Measurements from ENCODE around the gene STARD5.

STARD5 gene

DNA sequence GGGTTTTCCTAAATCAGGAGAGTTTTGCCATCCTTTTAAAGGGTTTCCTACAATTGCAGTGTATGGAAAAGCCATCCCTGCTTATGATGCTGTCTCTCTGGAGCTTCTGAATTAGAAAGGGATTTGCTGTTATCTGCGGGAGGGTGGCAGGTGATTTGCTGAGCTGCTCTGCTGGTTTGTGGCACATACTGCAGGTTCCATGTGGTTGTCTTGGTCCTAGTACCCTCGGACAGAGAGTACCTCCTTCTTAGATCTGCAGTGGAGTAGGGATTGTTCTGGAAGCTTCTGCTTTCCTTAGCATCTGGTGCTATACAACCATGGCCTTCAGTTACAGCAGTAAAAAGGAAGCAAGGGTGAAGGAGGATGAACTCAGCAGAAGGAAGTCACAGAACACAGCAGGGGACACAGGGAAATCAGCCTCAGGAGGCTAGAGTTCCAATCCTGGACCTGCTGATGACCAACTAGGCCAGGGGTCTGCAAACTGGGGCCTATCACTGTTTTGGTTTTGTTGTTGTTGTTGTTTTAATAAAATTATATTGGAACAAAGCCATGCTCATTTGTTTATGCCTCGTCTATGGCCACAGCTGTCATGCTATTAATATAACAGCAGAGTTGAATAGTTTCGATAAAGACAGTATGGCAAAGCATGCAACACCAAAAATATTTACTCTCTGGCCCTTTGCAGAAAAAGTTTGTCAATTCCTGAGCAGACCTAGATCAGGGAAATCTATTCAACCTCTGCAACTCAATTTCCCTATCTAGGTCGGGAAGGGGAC lies 39.5 kb downstream of the STARD5 start:
- DNase-seq: no peak
- no peaks in the 10 kb centered on the region for H3K9me3 ChIP-seq
- no peaks in the 10 kb centered on the region for H3K4me1 ChIP-seq
- no peak overlapping the region for H3K4me3 ChIP-seq (ENCODE audit: low read depth, low read length)
- H3K36me3 ChIP-seq: no peaks in the 10 kb centered on the region
- H3K27me3 ChIP-seq: no peaks in the 10 kb centered on the region
- TF ChIP-seq, protein P1, sequence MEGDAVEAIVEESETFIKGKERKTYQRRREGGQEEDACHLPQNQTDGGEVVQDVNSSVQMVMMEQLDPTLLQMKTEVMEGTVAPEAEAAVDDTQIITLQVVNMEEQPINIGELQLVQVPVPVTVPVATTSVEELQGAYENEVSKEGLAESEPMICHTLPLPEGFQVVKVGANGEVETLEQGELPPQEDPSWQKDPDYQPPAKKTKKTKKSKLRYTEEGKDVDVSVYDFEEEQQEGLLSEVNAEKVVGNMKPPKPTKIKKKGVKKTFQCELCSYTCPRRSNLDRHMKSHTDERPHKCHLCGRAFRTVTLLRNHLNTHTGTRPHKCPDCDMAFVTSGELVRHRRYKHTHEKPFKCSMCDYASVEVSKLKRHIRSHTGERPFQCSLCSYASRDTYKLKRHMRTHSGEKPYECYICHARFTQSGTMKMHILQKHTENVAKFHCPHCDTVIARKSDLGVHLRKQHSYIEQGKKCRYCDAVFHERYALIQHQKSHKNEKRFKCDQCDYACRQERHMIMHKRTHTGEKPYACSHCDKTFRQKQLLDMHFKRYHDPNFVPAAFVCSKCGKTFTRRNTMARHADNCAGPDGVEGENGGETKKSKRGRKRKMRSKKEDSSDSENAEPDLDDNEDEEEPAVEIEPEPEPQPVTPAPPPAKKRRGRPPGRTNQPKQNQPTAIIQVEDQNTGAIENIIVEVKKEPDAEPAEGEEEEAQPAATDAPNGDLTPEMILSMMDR (IDR thresholded peaks at IDR 0.05; ENCODE audit: low read depth, low read length): no peak

GRCh38 chr15:81282911-81283310 lies 41.0 kb downstream of the STARD5 start:
- Histone ChIP-seq H3K27me3 (no peaks in the 10 kb centered on the region), H3K4me1 (no peaks in the 10 kb centered on the region), H3K4me3 (ENCODE audit: low read depth, low read length) (no peak overlapping the region), H3K9me3 (no peaks in the 10 kb centered on the region), H3K36me3 (no peaks in the 10 kb centered on the region)
- TF ChIP-seq, protein P1 (IDR thresholded peaks at IDR 0.05; ENCODE audit: low read depth, low read length): no peak
- no peak for DNase-seq

DNA sequence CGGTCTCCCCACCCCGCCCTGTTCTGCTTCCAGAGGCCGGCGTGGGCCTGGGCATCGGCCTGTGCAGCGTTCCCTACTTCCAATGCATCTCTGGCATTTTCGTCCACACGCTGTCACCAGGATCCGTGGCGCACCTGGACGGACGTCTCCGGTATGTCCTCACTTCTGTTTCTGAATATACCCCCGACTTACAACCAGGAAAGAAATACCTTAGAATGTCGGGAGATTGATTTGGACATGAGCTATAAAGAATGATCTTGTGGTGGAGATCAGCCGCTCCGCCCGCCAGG lies 41.4 kb downstream of the STARD5 start:
- H3K9me3 ChIP-seq: no peaks in the 10 kb centered on the region
- H3K36me3 ChIP-seq: no peaks in the 10 kb centered on the region
- no peaks in the 10 kb centered on the region for H3K4me1 ChIP-seq
- TF ChIP-seq, protein P1 (IDR thresholded peaks at IDR 0.05; ENCODE audit: low read depth, low read length): no peak
- no peaks in the 10 kb centered on the region for H3K27me3 ChIP-seq
- H3K4me3 ChIP-seq (ENCODE audit: low read depth, low read length): no peak overlapping the region
- no peak for DNase-seq

- Histone ChIP-seq H3K27me3 (no peaks in the 10 kb centered on the region), H3K36me3 (no peaks in the 10 kb centered on the region), H3K9me3 (no peaks in the 10 kb centered on the region), H3K4me3 (ENCODE audit: low read depth, low read length) (no peak overlapping the region), H3K4me1 (no peaks in the 10 kb centered on the region)
- TF ChIP-seq, protein P1 (IDR thresholded peaks at IDR 0.05; ENCODE audit: low read depth, low read length): no peak
- DNase-seq: no peak
Observed at GRCh38 chr15:81281766-81282605, 42.0 kb downstream of the STARD5 start.

DNA sequence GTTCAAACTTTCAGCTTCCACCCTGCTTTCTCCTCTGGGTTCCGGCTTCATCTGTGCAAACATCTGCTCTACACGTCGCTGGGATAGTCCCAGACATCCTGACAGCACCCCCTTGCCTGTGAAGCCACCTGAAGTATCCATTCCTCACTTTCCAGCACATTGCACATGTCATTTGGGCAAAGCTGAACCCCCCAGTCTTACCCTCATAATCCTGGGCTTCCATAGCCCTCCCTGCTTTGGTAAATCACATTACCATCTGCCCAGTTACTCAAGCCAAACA lies 42.5 kb downstream of the STARD5 start:
- TF ChIP-seq, protein P1 (IDR thresholded peaks at IDR 0.05; ENCODE audit: low read depth, low read length): no peak
- H3K36me3 ChIP-seq: no peaks in the 10 kb centered on the region
- no peaks in the 10 kb centered on the region for H3K9me3 ChIP-seq

More for the DNA sequence above, 42.5 kb downstream of the STARD5 start:
- no peak for DNase-seq
- H3K27me3 ChIP-seq: no peaks in the 10 kb centered on the region
- H3K4me3 ChIP-seq (ENCODE audit: low read depth, low read length): no peak overlapping the region
- H3K4me1 ChIP-seq: no peaks in the 10 kb centered on the region
